Lung microvascular endothelial cell (primary cell): ENCODE data around the gene GPHN. TPM values are rescaled to one million over a fixed set of nuclear protein-coding genes. Genes with fewer than 3 reads are reported as not detected.

ENCODE experiments used
- DNase-seq, 2 donors: peaks; one replicate each; pipeline versions ENCODE4 v3.0.0 to v3.0.0-alpha.2; 2010; ENCODE audit warnings: low read depth in 2 of 2
- total RNA-seq: library from RNA; depleted of rRNA; stranded (reverse); fragments of >200 nt; gene quantifications from 2 replicates; pipeline ENCODE4 v1.2.1, GENCODE V29; 2014

Gene GPHN
- total RNA-seq, 1 donor from 2014 or later = 7.1 TPM

DNA sequence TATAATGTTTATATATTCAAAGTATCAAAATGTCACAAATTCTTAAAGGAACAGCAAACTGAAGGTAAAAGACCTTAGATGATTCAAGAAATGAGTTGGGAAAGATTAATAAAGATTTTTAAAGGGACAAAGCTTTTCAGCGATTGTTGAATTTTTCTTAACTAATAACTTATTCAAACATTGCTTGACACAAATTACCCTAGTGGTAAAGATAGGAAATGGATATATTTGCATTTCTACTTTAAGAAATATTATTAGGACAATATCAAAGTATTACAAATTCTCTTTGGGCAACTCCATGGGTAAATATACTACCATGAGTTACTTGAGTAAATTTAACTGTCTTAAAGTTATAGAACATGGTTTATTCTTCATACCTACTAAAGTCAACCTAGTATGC, 415.3 kb downstream of the GPHN start:
- no peak for DNase-seq

DNA sequence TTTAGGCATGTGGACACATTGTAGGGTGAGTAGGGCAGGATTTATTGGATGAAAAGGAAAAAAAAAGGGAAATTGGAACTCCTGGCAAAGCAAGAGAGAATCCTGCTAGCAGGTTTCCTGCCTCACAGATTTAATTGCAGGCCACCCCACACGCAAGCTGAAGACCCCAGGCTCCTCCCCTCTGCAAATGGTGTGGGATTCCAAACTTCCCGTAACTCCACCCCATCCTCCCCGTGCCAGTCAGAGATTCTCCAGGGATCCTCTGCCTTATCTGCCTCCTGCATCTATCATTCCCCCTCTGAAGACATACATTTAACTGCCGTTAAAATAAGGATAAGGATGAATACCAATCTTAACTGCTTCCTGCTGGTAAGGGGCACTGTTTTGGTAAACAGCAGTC, 431.5 kb downstream of the GPHN start:
- no peak for DNase-seq

DNA sequence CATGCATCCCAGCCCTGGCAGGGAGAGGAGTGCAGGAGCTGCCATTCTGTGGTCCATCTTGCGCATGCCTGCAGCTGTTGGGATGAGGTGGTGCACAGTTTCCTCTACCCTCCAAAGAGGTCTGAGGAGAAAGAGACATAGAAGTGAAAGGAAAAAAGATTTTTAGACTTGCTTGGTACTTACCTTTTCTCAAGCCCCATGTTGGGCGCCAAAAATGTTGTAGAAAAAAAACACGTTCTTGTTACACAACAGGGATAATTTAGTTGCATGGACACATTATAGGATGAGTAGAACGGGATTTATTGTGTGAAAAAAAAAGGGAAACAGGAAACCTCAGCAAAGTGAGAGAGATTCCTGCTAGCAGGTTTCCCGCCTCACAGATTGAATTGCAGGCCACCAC, 436.9 kb downstream of the GPHN start:
- DNase-seq = peak; percentile 42 to 56

DNA sequence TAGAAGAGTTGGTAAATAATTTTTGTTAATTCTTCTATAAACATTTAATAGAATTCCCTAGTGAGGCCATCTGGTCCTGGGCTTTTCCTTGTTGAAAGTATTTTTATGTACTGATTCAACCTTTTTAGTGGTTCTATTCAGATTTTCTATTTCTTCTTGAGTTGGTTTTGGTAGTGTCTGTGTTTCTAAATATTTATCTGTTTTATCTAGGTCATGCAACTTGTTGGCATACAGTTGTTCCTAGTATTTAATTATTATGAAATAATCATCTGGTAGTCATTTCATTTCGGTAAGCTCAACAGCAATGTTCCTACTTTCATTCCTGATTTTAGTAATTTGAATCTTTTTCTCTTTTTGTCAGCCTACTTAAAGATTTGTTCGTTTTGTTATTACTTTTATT, 447.2 kb downstream of the GPHN start:
- DNase-seq = no peak

DNA sequence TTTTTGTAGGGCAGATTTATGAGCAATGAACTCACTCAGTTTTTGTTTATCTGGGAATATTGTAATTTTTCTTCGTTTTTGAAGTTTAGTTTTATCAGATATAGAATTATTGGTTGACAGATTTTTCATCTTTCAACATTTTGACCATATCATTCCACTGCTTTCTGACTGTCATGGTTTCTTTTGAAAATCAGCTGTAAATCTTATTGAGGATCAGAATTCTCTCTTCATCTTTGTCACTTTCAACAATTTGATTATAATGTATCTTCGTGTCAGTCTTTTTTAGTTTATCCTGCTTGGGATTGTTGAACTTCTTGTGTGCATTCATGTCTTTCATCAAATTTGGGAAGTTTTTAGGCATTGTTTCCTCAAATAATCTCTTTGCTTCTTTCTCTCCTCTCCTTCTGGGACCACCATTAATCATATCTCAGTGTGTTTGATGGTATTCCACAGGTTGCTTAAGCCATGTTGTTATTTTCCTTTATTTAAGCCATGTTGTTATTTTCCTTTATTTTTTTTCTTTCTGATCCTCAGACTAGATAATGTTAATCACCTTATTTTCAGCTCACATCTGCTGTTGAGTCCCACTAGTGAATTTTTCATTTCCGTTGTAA, 451.6 kb downstream of the GPHN start:
- no peak for DNase-seq

DNA sequence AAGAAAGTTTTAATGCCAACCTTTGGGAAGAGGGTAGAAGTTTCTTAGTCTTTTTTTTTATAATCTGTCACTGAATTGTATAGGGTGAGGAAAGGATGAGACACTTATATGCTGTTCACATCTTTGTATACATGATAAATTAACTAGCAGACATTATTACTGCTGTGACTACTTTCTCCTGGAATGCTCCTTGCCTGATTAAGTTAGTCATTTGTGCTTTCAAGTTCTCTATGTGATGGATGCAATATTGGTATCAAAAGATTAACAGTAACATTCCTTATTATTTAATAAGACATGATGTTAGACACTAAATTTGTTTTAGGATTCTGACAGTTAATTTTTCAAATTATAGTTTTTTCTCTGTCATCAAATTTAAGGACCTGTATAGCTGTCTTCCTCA, 457.9 kb downstream of the GPHN start:
- DNase-seq = no peak

DNA sequence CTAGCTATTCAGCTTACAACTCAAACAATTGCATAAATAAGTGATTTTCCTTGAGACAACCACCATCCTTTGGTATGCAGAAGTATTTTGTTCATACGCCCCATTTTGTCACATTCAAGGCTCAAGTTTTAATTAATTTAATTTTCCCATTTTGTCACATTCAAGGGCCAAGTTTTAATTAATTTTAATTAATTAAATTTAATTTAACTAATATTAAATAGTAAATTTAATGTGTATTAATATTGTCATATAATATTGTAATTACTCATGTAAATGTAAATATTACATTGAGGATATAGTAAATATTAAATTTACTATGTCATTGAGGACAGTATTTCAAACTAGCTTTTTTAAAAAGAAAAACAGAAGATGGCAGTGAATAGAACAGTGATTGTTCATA, 464.5 kb downstream of the GPHN start:
- no peak for DNase-seq

DNA sequence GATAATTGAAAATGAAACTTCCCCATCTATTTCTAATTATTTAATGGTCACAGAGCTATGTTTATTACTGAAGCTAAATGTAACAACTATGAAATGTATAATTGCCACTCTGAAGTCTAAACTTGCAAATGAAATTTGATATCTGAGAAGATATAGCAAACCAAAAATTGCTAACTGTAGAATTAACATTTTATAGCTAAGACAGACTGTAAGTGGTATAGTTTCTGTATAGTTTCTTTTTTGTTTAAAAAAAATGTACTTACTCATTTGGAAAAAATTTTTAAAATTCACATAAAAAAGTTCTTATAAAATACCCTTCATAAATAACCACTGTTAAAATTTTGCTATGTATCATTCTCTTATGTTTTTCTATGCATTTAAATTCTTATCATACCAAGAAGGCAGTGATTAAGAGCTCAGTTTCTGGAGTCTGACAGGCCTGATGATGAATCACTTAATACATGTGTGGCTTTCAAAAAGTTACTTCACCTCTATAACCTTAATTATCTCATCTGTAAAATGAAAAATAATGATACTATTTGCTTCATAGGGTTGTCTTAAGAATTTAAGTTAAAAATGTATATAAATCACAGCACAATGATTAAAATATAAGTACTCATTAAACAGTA, 466.6 kb downstream of the GPHN start:
- DNase-seq = peak in 1 of 2 donors; percentile 38

DNA sequence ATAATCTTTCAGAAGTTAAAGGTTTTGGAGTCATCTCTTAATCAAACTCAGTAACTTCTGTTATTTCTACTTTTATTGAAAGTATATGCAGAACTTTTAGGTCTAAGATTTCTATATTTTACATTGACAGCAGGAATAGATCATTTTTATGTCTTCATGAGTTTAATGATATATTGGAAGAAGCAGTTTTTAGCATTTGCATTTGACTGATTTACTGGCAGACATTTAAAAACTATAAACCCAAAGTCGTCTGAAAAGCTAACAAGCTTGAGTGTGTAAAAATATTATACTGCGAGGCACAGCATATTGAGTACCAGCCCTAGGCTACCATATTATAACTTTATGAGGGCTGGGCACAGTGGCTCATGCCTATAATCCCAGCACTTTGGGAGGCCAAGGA, 467.3 kb downstream of the GPHN start:
- no peak for DNase-seq

DNA sequence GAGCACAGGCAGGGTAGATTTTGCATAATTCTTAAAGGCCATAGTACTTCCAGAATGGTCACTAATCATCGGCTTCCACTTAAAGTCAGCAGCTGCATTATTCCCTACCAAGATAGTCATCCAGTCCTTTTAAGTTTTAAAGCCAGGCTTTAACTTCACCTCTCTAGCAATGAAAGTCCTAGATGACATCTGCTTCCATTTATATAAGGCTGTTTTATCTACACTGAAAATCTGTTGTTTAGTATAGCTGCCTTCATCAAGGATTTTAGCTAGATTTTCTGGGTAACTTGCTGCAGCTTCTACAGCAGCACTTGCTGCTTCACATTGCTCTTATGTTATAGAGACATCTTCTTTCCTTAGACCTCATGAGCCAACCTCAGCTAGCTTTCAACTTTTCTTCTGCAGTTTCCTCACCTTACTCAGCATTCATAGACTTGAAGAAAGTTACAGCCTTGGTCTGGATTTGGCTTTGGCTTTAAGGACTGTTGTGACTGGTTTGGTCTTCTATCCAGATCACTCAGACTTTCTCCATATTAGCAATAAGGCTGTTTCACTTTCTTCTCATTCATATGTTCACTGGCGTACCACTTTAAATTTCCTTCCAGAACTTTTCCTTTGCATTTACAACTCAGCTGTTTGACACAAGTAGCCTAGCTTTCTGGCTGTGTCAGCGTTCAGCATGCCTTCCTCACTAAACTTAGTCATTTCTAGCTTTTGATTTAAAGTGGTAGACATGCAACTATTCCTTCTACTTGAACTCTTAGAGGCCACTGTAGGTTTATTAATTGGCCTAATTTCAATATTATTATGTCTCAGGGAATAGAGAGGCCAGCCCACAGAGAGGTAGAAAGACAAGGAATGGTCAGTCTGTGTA, 471.4 kb downstream of the GPHN start:
- DNase-seq = no peak

DNA sequence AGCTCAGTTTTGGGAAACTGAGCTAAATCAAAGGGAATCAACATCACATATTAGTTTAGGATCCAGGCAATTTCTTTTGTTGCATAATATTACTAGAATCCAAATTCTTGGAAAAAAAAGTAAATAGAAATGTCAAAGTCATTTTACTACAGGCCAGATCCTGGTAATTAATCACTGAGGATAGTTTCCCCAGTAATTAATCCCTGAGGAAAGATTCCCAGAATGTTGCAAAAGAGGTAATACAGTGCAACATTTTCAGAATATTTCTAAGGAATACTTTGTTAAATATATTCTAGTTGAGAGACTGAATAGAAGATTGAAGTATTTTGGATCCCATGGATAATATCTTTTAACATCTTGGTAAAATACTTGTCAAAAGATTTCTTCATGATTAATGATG, 474.3 kb downstream of the GPHN start:
- no peak for DNase-seq

DNA sequence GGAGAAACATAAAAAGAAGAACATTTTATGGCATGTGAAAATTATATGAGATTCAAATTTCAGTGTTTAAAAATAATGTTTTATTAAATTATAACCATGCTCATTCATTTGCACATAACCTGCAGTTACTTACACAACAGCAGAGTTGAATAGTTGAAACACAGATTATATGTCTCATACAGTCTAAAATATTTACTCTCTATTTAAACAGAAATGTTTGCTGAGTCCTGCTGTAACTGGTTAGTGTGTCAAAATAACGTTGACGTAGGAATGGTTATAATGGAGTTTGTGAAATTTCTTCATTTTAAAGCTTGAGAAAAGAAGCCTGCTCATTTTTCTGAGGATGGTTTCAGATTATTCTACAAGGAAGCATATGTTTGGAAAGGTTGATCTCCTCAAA, 484.8 kb downstream of the GPHN start:
- DNase-seq = no peak

DNA sequence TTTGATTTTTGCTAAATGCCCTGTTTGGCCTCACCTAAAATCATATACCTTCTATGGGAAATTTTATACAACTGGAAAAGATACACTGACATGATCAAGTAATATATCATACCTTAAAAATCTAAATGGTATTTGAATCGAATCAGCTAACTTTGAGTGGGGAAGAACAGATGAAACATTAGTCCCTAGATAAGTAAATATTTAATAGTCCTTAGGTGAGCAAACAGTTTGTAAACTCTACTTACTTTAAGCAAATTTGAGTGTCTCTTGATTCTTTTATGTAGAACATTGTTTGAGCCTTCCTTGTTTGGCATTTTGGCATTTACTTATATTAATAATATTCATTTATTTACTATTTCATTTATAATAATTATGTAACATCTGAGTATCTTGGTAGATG, 485.6 kb downstream of the GPHN start:
- DNase-seq = no peak

DNA sequence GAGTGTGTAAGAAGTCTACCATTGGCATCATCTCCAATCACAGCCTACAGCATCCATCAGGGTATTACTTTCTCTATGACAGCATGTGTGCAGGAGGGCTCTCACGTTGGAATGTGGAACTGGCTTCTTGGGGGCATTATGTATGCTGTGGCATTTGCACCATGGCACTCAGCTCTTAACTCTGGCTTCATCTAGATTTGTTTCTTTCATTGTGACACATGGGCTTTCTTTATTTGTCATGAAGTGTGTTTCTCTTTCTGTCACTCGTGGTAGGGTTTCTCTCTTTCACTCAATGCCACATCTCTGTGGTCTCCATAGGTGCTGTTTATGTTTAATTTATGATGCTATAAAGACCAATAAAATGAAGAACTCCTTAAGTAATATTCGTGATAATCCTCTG, 490.1 kb downstream of the GPHN start:
- no peak for DNase-seq

DNA sequence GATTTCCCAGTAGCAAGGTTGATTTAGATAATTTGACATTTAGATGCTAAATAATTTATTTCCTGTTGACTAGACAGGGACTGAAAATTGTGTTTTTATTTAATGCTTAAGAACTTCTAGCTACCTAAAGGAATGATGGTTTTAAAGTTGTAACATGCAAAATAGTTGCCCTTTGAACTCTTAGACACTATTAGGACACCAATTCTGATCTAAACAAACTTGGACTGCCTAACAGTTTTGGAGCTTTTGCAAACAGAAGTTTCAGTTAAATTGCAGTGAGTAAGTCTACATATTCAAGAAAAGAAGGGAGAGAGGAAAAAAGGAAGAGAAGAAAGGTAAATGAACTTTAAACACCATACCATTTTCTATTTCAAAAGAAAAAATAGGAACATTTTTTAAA, 492.0 kb downstream of the GPHN start:
- DNase-seq = no peak

DNA sequence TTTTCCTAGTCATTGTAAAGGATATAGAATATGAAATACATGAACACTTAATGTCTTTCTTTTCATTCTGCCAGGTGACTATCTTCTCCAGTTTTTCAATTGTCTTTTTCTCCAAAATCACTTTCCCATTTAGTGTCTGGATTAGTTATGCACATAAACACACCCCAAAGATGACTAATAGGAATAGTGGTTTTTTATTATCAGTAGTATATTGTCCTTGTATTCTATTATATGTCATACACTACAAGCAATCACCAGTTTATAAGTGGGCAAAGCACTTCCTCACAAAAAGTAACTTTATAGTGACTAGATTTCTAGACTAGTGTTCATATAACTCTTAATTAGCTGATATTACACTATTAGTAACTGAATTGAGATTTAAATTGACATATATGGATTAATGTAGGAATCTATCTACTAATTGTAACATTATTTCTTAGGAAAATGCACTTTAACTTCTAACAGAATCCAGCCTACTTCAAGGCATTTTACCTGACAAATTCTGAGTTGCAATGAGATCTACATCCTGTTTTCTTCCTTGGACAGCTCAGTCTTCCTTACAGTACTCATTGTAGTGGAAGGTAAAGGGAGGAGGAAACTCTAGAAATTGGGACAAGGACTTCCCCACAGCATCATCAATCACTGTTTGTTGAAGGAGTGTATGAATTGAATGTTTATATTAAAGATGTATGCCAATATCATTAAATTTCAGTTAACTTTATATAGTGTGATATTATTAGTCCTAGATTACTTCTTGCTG, 495.2 kb downstream of the GPHN start:
- DNase-seq = no peak

DNA sequence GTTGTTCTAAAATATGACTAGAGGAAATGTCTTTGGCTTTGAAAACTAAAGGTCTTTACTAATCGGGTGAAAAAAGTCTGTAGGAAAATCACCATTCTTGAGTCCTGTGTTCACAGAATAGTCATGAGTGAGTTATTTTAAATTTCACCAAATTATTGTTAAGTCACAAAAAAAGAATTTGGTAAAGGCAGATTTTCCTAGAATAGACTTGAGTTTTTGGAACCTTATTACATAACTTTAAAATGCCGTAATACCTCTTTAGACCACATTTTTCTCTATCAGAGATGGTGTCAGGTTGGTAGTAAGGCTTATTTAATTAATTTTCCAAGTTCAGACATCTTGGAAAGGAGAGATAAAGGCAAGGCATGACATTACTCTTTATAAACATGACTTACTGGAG, 496.6 kb downstream of the GPHN start:
- no peak for DNase-seq

DNA sequence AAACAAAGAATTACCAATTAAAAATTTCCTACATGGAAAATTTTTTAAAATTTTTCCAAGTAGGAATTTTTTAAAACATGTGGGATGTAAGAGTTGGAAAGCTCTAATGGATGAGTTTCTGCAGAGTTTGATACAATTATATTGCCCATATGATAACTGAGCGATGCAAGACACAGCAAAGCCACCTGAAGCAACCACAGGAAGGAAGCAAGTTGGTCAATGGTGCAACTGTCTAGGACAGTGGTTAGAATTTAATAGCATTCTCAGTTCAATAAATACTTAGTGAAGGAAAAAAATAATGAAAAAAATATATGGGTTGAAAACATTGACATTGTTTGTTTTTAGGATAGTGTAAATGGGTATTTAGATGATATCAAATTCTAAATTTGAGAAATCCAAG, 502.7 kb downstream of the GPHN start:
- DNase-seq = no peak

DNA sequence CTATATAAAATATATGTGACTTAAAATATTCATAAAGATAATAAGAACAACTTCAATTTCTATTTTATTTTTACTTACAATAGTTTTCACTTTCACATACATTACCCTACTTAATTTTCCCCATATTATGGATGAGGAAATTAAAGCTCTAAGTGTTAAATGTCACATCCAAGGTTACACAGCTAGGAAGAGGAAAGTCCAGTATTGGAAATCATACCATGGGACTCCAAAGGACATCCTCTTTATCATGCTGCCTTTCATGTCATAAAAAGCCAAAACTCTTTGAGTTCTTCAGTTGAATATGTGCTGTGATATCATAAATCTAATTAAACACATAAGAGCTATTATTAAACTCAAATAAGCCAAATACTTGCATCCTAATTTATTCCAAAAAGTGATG, 508.9 kb downstream of the GPHN start:
- no peak for DNase-seq

DNA sequence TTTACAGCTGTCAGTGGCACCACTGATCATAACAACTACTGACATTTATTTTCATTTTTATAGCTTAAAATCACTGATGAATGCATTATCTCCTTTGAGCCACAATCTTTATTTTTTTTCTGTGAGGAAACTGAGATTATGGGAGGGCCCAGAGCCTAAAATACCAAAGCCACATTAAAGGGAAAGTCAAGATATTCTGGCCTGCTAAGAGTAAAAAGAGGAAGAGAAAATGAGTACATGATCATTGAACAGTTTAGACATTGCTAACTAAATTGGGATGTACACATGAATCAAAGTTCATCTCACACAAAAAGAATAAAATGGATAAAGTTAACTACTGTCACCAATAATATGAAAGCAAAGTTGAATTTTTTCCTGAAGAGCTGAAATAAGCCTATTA, 510.8 kb downstream of the GPHN start:
- no peak for DNase-seq

DNA sequence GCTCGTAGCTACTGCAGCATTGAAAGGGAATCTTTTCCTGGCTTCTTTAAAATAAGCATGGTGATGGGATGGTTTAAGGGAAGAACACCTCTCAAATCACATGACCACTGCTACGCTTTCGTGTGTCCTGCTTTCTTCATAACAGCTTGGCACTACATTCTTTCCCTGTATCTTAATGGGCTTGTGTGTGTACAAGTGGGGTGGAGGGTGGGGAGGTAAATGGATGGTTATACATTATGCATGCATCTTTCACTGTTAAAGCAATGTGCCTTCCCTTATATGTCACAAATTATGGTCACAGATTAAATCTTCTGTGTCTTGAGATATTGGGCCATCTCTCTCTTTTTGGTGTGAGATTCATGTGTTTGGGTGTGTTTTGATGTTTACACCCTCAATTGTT, 511.8 kb downstream of the GPHN start:
- DNase-seq = no peak
